Kidney (tissue), 14 donors: Measurements from ENCODE around the gene MYO1D. TPM values are rescaled to one million over a fixed set of nuclear protein-coding genes. Genes with fewer than 3 reads are reported as not detected.
A peak's percentile ranks its signal among the peaks of the same experiment; 100 is the strongest.

Source experiments
- DNase-seq, 5 donors: peaks; one replicate each; pipeline ENCODE4 v3.0.0-alpha.2; 2013 to 2020
- FAIRE-seq: peaks from 2 replicates; lab custom pipeline; 2012; peaks lifted over from hg19 to GRCh38; lab: Jason Lieb, UNC
- H3K27ac ChIP-seq, 2 donors: one replicate each; pipeline ENCODE4 v1.7.0; 2013; ENCODE audit warnings: low read depth in 2 of 2, low read length in 2 of 2, inconsistent platforms in 1 of 2
- H3K27me3 ChIP-seq: one replicate; pipeline ENCODE4 v1.7.1; 2013; ENCODE audit warnings: low read length, inconsistent platforms; ENCODE audit not compliant: control insufficient read depth, insufficient read depth
- H3K36me3 ChIP-seq, 3 donors: one replicate each; pipeline versions ENCODE4 v1.7.0 to v1.7.1; 2013; ENCODE audit warnings: low read length in 3 of 3, control low read depth in 1 of 3, inconsistent platforms in 1 of 3; ENCODE audit not compliant: insufficient read depth in 3 of 3, control insufficient read depth in 2 of 3
- H3K4me1 ChIP-seq, 3 donors: one replicate each; pipeline versions ENCODE4 v1.7.0 to v1.7.1; 2013; ENCODE audit warnings: low read length in 3 of 3, inconsistent platforms in 1 of 3, low read depth in 1 of 3; ENCODE audit not compliant: control insufficient read depth in 2 of 3, insufficient read depth in 2 of 3
- H3K4me3 ChIP-seq, 3 donors: one replicate each; pipeline versions ENCODE4 v1.7.0 to v1.8.1; 2013; ENCODE audit warnings: low read length in 3 of 3, control low read depth in 1 of 3, inconsistent platforms in 1 of 3
- H3K9ac ChIP-seq, 3 donors: one replicate each; pipeline versions ENCODE4 v1.7.0 to v1.7.1; 2013; ENCODE audit warnings: low read length in 3 of 3, control low read depth in 1 of 3, inconsistent platforms in 1 of 3
- H3K9me3 ChIP-seq, 3 donors: one replicate each; pipeline versions ENCODE4 v1.7.0 to v1.7.1; 2013; ENCODE audit warnings: low read length in 3 of 3, control low read depth in 1 of 3, inconsistent platforms in 1 of 3; ENCODE audit not compliant: control insufficient read depth in 2 of 3, insufficient read depth in 1 of 3
- CTCF ChIP-seq: IDR thresholded peaks from 3 replicates; pipeline ENCODE4 v1.5.1; 2012; ENCODE audit warnings: mild to moderate bottlenecking, moderate library complexity, borderline replicate concordance; ENCODE audit not compliant: insufficient read depth; ENCODE audit errors: extremely low read depth
- intact Hi-C: fragments of 100-400 bp; cut with DNase I; formaldehyde crosslinking; loops from one replicate; pipeline ENCODE4 v1.11.1; 2022
- polyA plus RNA-seq: library from polyadenylated mRNA; stranded (reverse); fragments of 350-450 nt; fragmentation: Illumina TruSeq; extraction: RNeasy Lipid Tissue Mini Kit (QIAGEN cat#74804); gene quantifications from one replicate; pipeline ENCODE4 v1.2.3, GENCODE V29; 2014; ENCODE audit warnings: low read depth, low replicate concordance; ENCODE audit not compliant: insufficient read depth
- total RNA-seq: library from RNA; stranded (reverse); fragmentation: NEBNext Ultra II Directional; extraction: Animal tissue kit (Norgen Biotek cat#: 25700); gene quantifications from one replicate; pipeline ENCODE4 v1.2.1, GENCODE V29; 2021
- donor health status: control.
- donor health status: control.
- donor health status: control.
- donor health status: control.
- donor health status: control.
- donor health status: DM: yes; HTN: yes; CAD: no.
- donor health status: Normal renal cell carcinoma (clear cell type).

MYO1D gene
- total and polyA plus RNA-seq, 2 donors from 2014 or later = 21.1 to 99.9 TPM

DNA sequence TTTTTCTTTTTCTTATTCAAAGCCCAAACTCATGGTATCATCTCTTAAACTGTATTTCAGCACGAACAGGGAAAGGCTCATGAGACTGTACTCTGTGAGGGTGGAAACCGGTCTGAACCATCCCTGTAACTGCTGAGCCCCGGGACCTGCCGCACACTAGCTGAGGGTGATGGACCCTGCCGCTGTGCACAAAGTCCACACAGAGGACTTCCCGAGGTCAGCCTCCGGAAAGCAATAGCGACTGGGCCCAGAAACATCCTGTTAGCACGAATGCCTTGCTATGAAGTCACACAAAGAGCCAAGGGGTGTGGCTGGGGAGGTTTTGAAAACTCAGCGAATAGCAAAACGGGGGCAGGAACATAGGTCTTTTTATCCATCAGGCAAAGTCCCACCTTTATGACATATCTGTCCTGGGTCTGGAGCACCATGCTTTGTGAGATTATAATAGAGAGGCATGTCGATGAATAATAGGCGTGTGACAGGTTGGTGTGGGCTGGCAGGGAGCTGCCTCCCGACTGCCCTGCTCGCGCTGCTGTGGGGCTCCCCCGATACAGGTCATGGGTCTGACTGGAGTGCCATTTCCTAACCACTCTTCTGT, 356.7 kb downstream of the MYO1D start:
- H3K27ac ChIP-seq = no peak overlapping the region
- peak in 4 of 5 donors; percentile 63 to 86 (median 76) for DNase-seq
- H3K36me3 ChIP-seq = no peaks in the 10 kb centered on the region
- H3K4me3 ChIP-seq = peak overlapping the region in 2 of 3 donors; percentile 3 to 48
- intact Hi-C loops = no loop called here
- H3K4me1 ChIP-seq = peaks cover 0 to 13% (median 8%) of the 10 kb centered on the region in 3 donors
- no peak overlapping the region for H3K9ac ChIP-seq
- H3K9me3 ChIP-seq = no peaks in the 10 kb centered on the region
- FAIRE-seq = no peak
- H3K27me3 ChIP-seq = no peaks in the 10 kb centered on the region
- no peak for TF ChIP-seq CTCF

DNA sequence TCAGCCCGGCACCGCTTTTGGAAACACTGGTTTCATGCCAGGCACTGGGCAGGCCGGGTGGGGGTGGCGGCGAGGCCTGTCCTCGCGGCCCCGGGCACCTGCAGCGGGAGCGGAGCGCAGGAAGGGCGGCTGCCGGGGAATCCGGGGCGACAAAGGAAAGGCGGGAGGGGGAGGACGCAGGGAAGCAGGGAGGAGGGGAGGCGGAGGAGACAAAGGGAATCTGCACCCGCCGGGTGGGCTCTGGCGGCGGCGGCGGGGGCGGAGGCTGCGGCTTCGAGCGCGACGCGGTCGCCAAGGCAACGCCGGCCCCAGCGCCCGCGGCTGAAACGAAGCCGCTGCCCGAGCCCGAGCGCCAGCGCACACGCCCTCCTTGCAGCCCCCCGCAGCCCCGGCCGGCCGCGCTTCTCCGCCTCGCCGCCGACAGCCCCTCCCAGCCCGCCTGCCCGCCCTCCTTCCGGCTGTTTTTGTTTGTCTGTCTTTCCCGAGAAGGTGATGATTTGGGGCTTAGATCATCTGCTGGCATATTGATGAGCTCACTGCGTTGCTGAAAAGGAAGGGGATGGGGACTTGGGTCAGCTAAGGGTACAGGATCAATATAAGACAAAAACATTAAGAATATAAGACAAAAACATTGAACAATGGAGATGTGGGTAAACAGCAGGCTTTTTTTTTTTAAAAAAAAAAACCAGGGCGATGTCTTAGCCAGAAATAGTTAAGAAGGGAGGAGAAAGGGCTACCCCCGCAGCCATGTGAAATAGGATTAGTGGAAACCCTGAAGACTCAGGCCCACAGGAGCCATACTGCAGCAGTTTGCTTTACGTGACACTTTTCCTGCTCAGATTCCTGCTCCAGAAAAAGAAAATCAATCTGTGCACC, 357.5 kb downstream of the MYO1D start:
- no peak for TF ChIP-seq CTCF
- intact Hi-C loops = no loop called here
- H3K9ac ChIP-seq = no peak overlapping the region
- H3K36me3 ChIP-seq = no peaks in the 10 kb centered on the region
- FAIRE-seq = no peak
- no peaks in the 10 kb centered on the region for H3K27me3 ChIP-seq
- H3K9me3 ChIP-seq = no peaks in the 10 kb centered on the region
- DNase-seq = peak; percentile 80 to 92 (median 91)
- peaks cover 0 to 18% (median 8%) of the 10 kb centered on the region in 3 donors for H3K4me1 ChIP-seq
- peak overlapping the region; percentile 3 to 56 (median 48) for H3K4me3 ChIP-seq
- no peak overlapping the region for H3K27ac ChIP-seq

- DNase-seq (no peak), FAIRE-seq (no peak)
- Histone ChIP-seq H3K27ac (no peak overlapping the region), H3K27me3 (no peaks in the 10 kb centered on the region), H3K9ac (no peak overlapping the region), H3K4me3 (peak overlapping the region in 1 of 3 donors; percentile 48), H3K9me3 (no peaks in the 10 kb centered on the region), H3K4me1 (peaks cover 0 to 18% (median 8%) of the 10 kb centered on the region in 3 donors), H3K36me3 (no peaks in the 10 kb centered on the region)
- TF ChIP-seq CTCF = no peak
- intact Hi-C loops = no loop called here
Observed at GRCh38 chr17:32518646-32519227, 358.2 kb downstream of the MYO1D start.
